ENCODE data around the gene GOLGA1. TPM values are rescaled to one million over a fixed set of nuclear protein-coding genes. Genes with fewer than 3 reads are reported as not detected.

The GOLGA1 gene
- total RNA-seq, 1 experiment from 2014 or later = 18.9 TPM

DNA sequence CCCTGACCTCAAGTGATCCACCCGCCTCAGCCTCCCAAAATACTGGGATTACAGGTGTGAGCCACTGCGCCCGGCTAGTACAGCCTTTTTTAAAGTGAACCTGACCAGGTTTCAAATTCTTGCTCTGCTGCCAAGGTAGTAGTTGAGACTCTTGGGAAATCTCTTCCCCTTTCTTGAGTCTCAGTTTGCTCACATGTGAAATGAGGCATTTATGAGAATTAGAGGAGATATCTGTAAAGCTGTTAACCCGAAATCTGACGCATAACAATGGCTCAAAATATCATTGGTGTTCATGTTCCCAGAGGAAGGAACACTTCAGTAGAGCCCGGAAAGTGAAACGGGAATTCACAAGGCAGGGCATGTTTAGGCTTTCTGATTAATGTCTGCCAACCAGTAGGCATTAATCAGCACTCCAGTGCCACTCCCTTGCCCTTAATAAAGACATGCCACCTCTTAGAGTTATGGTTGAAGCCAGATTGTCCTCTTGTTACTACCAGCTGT lies 77.5 kb downstream of the GOLGA1 start:
- no peak overlapping the region for H3K4me3 ChIP-seq (ENCODE audit: low read depth, low read length)
- H3K27me3 Mint-ChIP-seq (ENCODE audit: insufficient read depth, unreplicated experiment) = no peaks in the 10 kb centered on the region
- H3K9me3 ChIP-seq = no peaks in the 10 kb centered on the region
- no TSS peak for BruUV-seq (replicated peaks)
- H3K9me3 Mint-ChIP-seq (ENCODE audit: unreplicated experiment) = no peaks in the 10 kb centered on the region
- peaks cover 14% of the 10 kb centered on the region for H3K4me1 Mint-ChIP-seq (ENCODE audit: low read depth, unreplicated experiment)
- H3K27me3 ChIP-seq (replicated peaks; ENCODE audit: control insufficient read depth, insufficient read depth, low read length) = no peaks in the 10 kb centered on the region
- intact Hi-C loops (cut with micrococcal nuclease; ENCODE audit: unreplicated experiment) = loop anchor here (5.0 to 10.0 kb wide), 2 partner anchors 279 to 381 kb away; partner anchors contain the start of genes HSPA5 and SCAI
- CTCF ChIA-PET = interaction anchor here (1.5 kb wide), 1 partner anchor 11 kb away, joined by 15 read pairs; the partner anchor contains the start of gene WDR38
- no peak for DNase-seq
- peaks cover 14% of the 10 kb centered on the region for H3K4me1 ChIP-seq
- H3K36me3 Mint-ChIP-seq (ENCODE audit: insufficient read depth, unreplicated experiment) = peaks cover 55% of the 10 kb centered on the region
- POLR2A ChIA-PET = no interaction called here
- H3K36me3 ChIP-seq (ENCODE audit: control insufficient read depth, insufficient read depth, low read length) = peaks cover 13% of the 10 kb centered on the region
- H3K27ac Mint-ChIP-seq (ENCODE audit: unreplicated experiment) = no peak overlapping the region
- TF ChIP-seq, protein P1, sequence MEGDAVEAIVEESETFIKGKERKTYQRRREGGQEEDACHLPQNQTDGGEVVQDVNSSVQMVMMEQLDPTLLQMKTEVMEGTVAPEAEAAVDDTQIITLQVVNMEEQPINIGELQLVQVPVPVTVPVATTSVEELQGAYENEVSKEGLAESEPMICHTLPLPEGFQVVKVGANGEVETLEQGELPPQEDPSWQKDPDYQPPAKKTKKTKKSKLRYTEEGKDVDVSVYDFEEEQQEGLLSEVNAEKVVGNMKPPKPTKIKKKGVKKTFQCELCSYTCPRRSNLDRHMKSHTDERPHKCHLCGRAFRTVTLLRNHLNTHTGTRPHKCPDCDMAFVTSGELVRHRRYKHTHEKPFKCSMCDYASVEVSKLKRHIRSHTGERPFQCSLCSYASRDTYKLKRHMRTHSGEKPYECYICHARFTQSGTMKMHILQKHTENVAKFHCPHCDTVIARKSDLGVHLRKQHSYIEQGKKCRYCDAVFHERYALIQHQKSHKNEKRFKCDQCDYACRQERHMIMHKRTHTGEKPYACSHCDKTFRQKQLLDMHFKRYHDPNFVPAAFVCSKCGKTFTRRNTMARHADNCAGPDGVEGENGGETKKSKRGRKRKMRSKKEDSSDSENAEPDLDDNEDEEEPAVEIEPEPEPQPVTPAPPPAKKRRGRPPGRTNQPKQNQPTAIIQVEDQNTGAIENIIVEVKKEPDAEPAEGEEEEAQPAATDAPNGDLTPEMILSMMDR (IDR thresholded peaks at IDR 0.05; ENCODE audit: insufficient read depth in 1 of 2, low read depth in 1 of 2, low read length in 1 of 2, severe bottlenecking in 1 of 2, unreplicated experiment in 1 of 2) = no peak
- H3K4me3 Mint-ChIP-seq (ENCODE audit: unreplicated experiment) = peak overlapping the region; percentile 43

DNA sequence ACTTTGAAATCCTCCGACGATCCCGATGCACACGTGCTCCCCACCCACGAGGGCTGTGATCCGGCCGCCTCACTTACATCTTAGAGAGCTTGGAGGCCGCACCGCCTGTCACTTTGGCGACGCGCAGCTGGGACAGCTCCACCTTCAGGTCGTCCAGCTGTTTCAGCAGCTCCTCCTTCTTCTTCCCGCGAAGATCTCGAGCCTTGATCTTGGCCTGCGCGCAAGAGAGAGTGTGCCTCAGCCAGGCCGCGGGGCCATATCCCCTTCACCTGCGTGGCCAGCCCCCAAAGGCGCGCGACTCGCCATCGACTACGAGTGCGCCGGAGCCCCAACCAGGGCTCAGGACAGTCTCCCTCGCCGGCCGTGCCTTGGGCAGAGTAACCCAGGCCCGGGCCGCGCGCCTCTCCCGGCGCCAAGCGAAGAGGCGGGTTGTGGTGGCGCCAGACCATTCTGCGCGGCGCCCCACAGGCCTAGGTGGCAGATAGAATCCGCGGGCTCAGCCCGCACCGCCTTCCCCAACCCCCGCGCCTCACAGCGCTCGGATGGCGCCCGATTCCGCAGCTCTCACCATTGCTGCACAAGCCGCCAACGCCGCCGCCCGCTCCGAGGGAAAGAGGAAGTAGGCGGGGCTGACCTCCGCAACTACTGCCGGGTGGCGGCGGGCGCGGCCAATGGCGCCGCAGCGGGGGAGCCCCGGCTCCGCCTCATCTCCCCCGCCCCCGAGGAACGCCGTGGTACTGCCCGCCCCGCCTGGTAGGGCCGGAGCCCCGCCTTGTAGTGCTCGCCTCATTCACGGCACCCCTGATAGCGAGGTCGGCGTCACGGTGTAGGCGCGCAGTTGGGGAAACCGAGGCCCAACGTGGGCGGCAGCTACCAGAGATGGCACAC lies 79.3 kb downstream of the GOLGA1 start, which contains the start of the genes ARPC5L and RPL35:
Gene ARPC5L (plus strand): TSS at position 789 of the 888 bp plus-strand sequence. CDS start 7,161 bp downstream, outside the sequence.
Gene RPL35 (minus strand): TSS at position 616 of the 888 bp plus-strand sequence. CDS start 45 bp downstream, at position 571.
- CTCF ChIA-PET = interaction anchor here (0.5 to 2.7 kb wide), 5 partner anchors 9 to 310 kb away, joined by 3 to 24 read pairs (median 12); partner anchors contain the start of genes NR6A1, SCAI and WDR38
- Mint-ChIP-seq H3K36me3 (ENCODE audit: insufficient read depth, unreplicated experiment) (peaks cover 66% of the 10 kb centered on the region), H3K4me1 (ENCODE audit: low read depth, unreplicated experiment) (peaks cover 7% of the 10 kb centered on the region), H3K27ac (ENCODE audit: unreplicated experiment) (peak within 1 kb of the TSS; percentile 95), H3K4me3 (ENCODE audit: unreplicated experiment) (peak within 1 kb of the TSS; percentile 85), H3K27me3 (ENCODE audit: insufficient read depth, unreplicated experiment) (no peaks in the 10 kb centered on the region), H3K9me3 (ENCODE audit: unreplicated experiment) (no peaks in the 10 kb centered on the region)
- TF ChIP-seq, protein P1 (IDR thresholded peaks at IDR 0.05; ENCODE audit: insufficient read depth in 1 of 2, low read depth in 1 of 2, low read length in 1 of 2, severe bottlenecking in 1 of 2, unreplicated experiment in 1 of 2) = peak in 1 of 2 experiments; percentile 30
- Histone ChIP-seq H3K27me3 (replicated peaks; ENCODE audit: control insufficient read depth, insufficient read depth, low read length) (no peaks in the 10 kb centered on the region), H3K4me1 (peaks cover 10% of the 10 kb centered on the region; the same call in 1 of the 2 replicates), H3K9me3 (no peaks in the 10 kb centered on the region), H3K36me3 (ENCODE audit: control insufficient read depth, insufficient read depth, low read length) (peaks cover 13% of the 10 kb centered on the region), H3K4me3 (ENCODE audit: low read depth, low read length) (peak within 1 kb of the TSS; percentile 85)
- intact Hi-C loops (cut with micrococcal nuclease; ENCODE audit: unreplicated experiment) = loop anchor here (5.0 to 10.0 kb wide), 2 partner anchors 281 to 383 kb away; partner anchors contain the start of genes HSPA5 and SCAI
- BruUV-seq (replicated peaks) = no TSS peak
- peak; percentile 95 to 97 for DNase-seq
- POLR2A ChIA-PET = interaction anchor here (0.5 to 2.0 kb wide), 8 partner anchors 8 to 329 kb away, joined by 3 to 9 read pairs (median 4); partner anchors contain the start of genes NR6A1, PPP6C and WDR38

Measured in Caco-2 (cell line).